Activated CD4-positive, alpha-beta T cell treated with anti-CD3 and anti-CD28 coated beads, Interleukin-2, amount 50 U/mL, for 16 hours (primary cell): Measurements from ENCODE around the gene ECSCR.
"Not testable (repeated sequence)": the region's sequence is repeated elsewhere in the genome, so short reads cannot be mapped to it uniquely, and the experiment has no call there.

Experiments
- DNase-seq: peaks from one replicate; pipeline ENCODE4 v3.0.0-alpha.2; 2020

The ECSCR gene

GRCh38 chr5:139410121-139410992 is 52.2 kb downstream of the ECSCR start:
- no peak for DNase-seq

GRCh38 chr5:139409116-139409515 is 53.4 kb downstream of the ECSCR start:
- not testable (repeated sequence) for DNase-seq

- DNase-seq: no peak
These were observed 54.4 kb downstream of the ECSCR start for GRCh38 chr5:139408191-139408590.

- no peak for DNase-seq
These were observed 55.0 kb downstream of the ECSCR start for GRCh38 chr5:139407517-139407916.

- DNase-seq: no peak
These were observed 55.6 kb downstream of the ECSCR start for GRCh38 chr5:139406963-139407362.

- DNase-seq: no peak
These were observed 58.1 kb downstream of the ECSCR start for GRCh38 chr5:139404484-139404840.

GRCh38 chr5:139403787-139404483 is 58.6 kb downstream of the ECSCR start, which contains the start of gene SPATA24:
Gene SPATA24 (minus strand): TSS chr5:139404089. CDS start chr5:139404060, 29 bp downstream.
- peak; percentile 98 for DNase-seq

- DNase-seq: no peak
These were observed 59.1 kb downstream of the ECSCR start for GRCh38 chr5:139403418-139403786.

- no peak for DNase-seq
These were observed 59.9 kb downstream of the ECSCR start for GRCh38 chr5:139402561-139403158.

- no peak for DNase-seq
These were observed 61.0 kb downstream of the ECSCR start for GRCh38 chr5:139401546-139401945.

GRCh38 chr5:139399501-139400121 is 62.9 kb downstream of the ECSCR start:
- no peak for DNase-seq
